ENCODE data around the gene MPV17.
"Not testable (repeated sequence)": the region's sequence is repeated elsewhere in the genome, so short reads cannot be mapped to it uniquely, and the experiment has no call there.

DNA sequence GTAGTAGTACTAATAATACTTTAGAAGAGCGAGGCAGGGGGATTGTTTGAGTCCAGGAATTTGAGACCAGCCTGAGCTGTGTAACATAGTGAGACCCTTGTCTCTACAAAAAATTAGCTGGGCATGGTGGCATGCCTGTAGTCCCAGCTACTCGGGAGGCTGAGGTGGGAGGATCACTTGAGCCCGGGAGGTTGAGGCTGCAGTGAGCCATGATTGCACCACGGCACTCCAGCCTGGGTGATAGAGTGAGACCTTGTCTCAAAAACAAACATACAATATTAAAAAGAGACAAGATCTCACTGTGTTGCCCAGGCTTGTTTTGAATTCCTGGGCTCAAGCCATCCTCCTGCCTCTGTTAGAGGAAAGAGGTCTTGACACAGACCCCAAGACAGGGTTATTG, 22.3 kb downstream of the MPV17 start:
- TF ChIP-seq, protein P1, sequence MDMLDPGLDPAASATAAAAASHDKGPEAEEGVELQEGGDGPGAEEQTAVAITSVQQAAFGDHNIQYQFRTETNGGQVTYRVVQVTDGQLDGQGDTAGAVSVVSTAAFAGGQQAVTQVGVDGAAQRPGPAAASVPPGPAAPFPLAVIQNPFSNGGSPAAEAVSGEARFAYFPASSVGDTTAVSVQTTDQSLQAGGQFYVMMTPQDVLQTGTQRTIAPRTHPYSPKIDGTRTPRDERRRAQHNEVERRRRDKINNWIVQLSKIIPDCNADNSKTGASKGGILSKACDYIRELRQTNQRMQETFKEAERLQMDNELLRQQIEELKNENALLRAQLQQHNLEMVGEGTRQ (IDR thresholded peaks at IDR 0.05; ENCODE audit: low read depth, low read length), result not testable (repeated sequence)
- TF ChIP-seq, protein P1 (CRISPR knock-in tag; IDR thresholded peaks at IDR 0.05; ENCODE audit: borderline replicate concordance), result not testable (repeated sequence)
- TF ChIP-seq SIN3A (IDR thresholded peaks at IDR 0.05; ENCODE audit: borderline replicate concordance, low read depth, low read length); MAFG (CRISPR knock-in tag; IDR thresholded peaks at IDR 0.05); JUN (CRISPR knock-in tag; IDR thresholded peaks at IDR 0.05): not testable (repeated sequence)

All from HepG2 (cell line).